SK-N-SH (cell line): ENCODE measurements around the gene LONRF3. TPM values are rescaled to one million over a fixed set of nuclear protein-coding genes. Genes with fewer than 3 reads are reported as not detected.

ENCODE experiments used
- CTCF ChIA-PET: fragments of 300-600, 350-600 bp; formaldehyde crosslinking; extraction: SDS; loops from one replicate; lab custom pipeline; 2021; lab: Yijun Ruan, JAX
- POLR2A ChIA-PET: fragments of 350-600 bp; sonication (Branson Sonifier 250); formaldehyde crosslinking; extraction: SDS; loops from one replicate; lab custom pipeline; 2020; ENCODE audit warnings: antibody characterized with exemption, inconsistent platforms; lab: Yijun Ruan, JAX
- DNase-seq: peaks from one replicate; pipeline ENCODE4 v3.0.0; 2012
- H2AFZ ChIP-seq: fragments of 200-600 bp; sonication (generic); 2 replicates; pipeline ENCODE4 v1.8.1; 2016; ENCODE audit warnings: antibody characterized with exemption, mild to moderate bottlenecking, low read depth
- H3F3A ChIP-seq: fragments of 200-600 bp; sonication (generic); replicated peaks from 2 replicates; pipeline ENCODE3; 2016; ENCODE audit warnings: antibody characterized with exemption, mild to moderate bottlenecking; ENCODE audit not compliant: insufficient read depth
- H3K27ac ChIP-seq, 2 experiments: fragments of 200-500 bp in 1 of 2; fragments of 200-600 bp in 1 of 2; sonication (Bioruptor generic) in 1 of 2; sonication (generic), shearing (Covaris generic) in 1 of 2; 2 replicates each; pipeline versions ENCODE4 v1.5.1 to v1.6.1; 2014 to 2016; ENCODE audit warnings: low read depth in 2 of 2, inconsistent platforms in 1 of 2, low read length in 1 of 2, mild to moderate bottlenecking in 1 of 2, mixed read lengths in 1 of 2
- H3K27me3 ChIP-seq: fragments of 200-600 bp; sonication (generic), shearing (Covaris generic); 2 replicates; pipeline ENCODE4 v1.6.1; 2016; ENCODE audit warnings: mixed run types; ENCODE audit not compliant: insufficient read depth
- H3K36me3 ChIP-seq, 2 experiments: fragments of 200-500 bp in 1 of 2; fragments of 200-600 bp in 1 of 2; sonication (Bioruptor generic) in 1 of 2; sonication (generic) in 1 of 2; replicated peaks in 1 of 2; 2 replicates each; pipeline versions ENCODE3 to v1.5.1; 2014 to 2016; ENCODE audit warnings: low read length in 1 of 2, mild to moderate bottlenecking in 1 of 2; ENCODE audit not compliant: insufficient read depth in 2 of 2, control insufficient read depth in 1 of 2
- H3K4me1 ChIP-seq, 2 experiments: fragments of 200-500 bp in 1 of 2; fragments of 200-600 bp in 1 of 2; sonication (Bioruptor generic) in 1 of 2; sonication (generic), shearing (Covaris generic) in 1 of 2; 2 replicates each; pipeline versions ENCODE4 v1.5.1 to v1.6.1; 2014 to 2016; ENCODE audit warnings: low read depth in 1 of 2, low read length in 1 of 2, mixed run types in 1 of 2; ENCODE audit not compliant: insufficient read depth in 2 of 2, control insufficient read depth in 1 of 2
- H3K4me2 ChIP-seq: fragments of 200-600 bp; sonication (generic), shearing (Covaris generic); 2 replicates; pipeline ENCODE4 v1.6.1; 2017; ENCODE audit warnings: mixed run types
- H3K4me3 ChIP-seq, 2 experiments: fragments of 200-500 bp in 1 of 2; fragments of 200-600 bp in 1 of 2; sonication (Bioruptor generic) in 1 of 2; sonication (generic), shearing (Covaris generic) in 1 of 2; 2 replicates each; pipeline versions ENCODE4 v1.5.1 to v1.8.1; 2014 to 2016; ENCODE audit warnings: low read depth in 2 of 2, inconsistent platforms in 1 of 2, low read length in 1 of 2, mild to moderate bottlenecking in 1 of 2, mixed read lengths in 1 of 2, moderate library complexity in 1 of 2
- H3K79me2 ChIP-seq: fragments of 200-600 bp; sonication (generic); 2 replicates; pipeline ENCODE4 v1.8.1; 2017; ENCODE audit warnings: mild to moderate bottlenecking; ENCODE audit not compliant: insufficient read depth
- H3K9ac ChIP-seq: fragments of 200-600 bp; sonication (generic); 2 replicates; pipeline ENCODE4 v1.6.1; 2017; ENCODE audit warnings: mixed run types
- H3K9me2 ChIP-seq: fragments of 200-600 bp; sonication (generic); 2 replicates; pipeline ENCODE4 v1.6.1; 2017; ENCODE audit warnings: mixed run types
- H3K9me3 ChIP-seq: fragments of 200-600 bp; sonication (generic); 2 replicates; pipeline ENCODE4 v1.6.1; 2017; ENCODE audit warnings: mixed run types, mild to moderate bottlenecking, moderate library complexity
- H4K20me1 ChIP-seq: fragments of 200-600 bp; sonication (generic); 2 replicates; pipeline ENCODE4 v1.6.1; 2017; ENCODE audit warnings: mild to moderate bottlenecking, mixed run types; ENCODE audit not compliant: insufficient read depth
- CTCF ChIP-seq: fragments of 200-600 bp; sonication (generic); IDR thresholded peaks from 2 replicates; pipeline ENCODE4 v1.6.1; 2017; ENCODE audit warnings: antibody characterized with exemption, mild to moderate bottlenecking, moderate library complexity
- EP300 ChIP-seq, 2 experiments: IDR thresholded peaks; 2 replicates each; pipeline versions ENCODE4 v1.4.0 to v1.6.1; 2012; ENCODE audit warnings: borderline replicate concordance in 1 of 2, low read depth in 1 of 2, low read length in 1 of 2
- GATA2 ChIP-seq: sonication (generic); formaldehyde crosslinking; IDR thresholded peaks from 2 replicates; pipeline ENCODE4 v1.5.0; 2020; ENCODE audit warnings: mild to moderate bottlenecking, missing genetic modification reagents
- IRF3 ChIP-seq: fragments of 150-350 bp; IDR thresholded peaks from 2 replicates; pipeline ENCODE4 v1.6.1; 2016; ENCODE audit warnings: mild to moderate bottlenecking, low read depth, low read length
- JUND ChIP-seq: IDR thresholded peaks from 2 replicates; pipeline ENCODE4 v1.4.0; 2012
- MAX ChIP-seq: IDR thresholded peaks from 2 replicates; pipeline ENCODE4 v1.4.0; 2012; ENCODE audit warnings: low read depth
- MEF2A ChIP-seq: IDR thresholded peaks from 2 replicates; pipeline ENCODE4 v1.4.0; 2012; ENCODE audit warnings: low read depth, borderline replicate concordance
- MXI1 ChIP-seq: IDR thresholded peaks from 2 replicates; pipeline ENCODE4 v1.6.1; 2012; ENCODE audit warnings: mild to moderate bottlenecking, low read depth, low read length, improper control_type of control experiment
- NFIC ChIP-seq: IDR thresholded peaks from 2 replicates; pipeline ENCODE4 v1.4.0; 2012; ENCODE audit warnings: borderline replicate concordance
- POLR2AphosphoS5 ChIP-seq: IDR thresholded peaks from 2 replicates; pipeline ENCODE4 v1.6.1; 2012; ENCODE audit warnings: low read depth, low read length
- SIN3A ChIP-seq: IDR thresholded peaks from 2 replicates; pipeline ENCODE4 v1.6.1; 2012; ENCODE audit warnings: low read depth, mild to moderate bottlenecking, low read length, moderate library complexity, borderline replicate concordance
- TAF1 ChIP-seq: IDR thresholded peaks from 2 replicates; pipeline ENCODE4 v1.6.1; 2012; ENCODE audit warnings: low read depth, mild to moderate bottlenecking, low read length, moderate library complexity, borderline replicate concordance
- TCF12 ChIP-seq: IDR thresholded peaks from 2 replicates; pipeline ENCODE4 v1.4.0; 2012
- TEAD4 ChIP-seq: IDR thresholded peaks from 2 replicates; pipeline ENCODE4 v1.4.0; 2012; ENCODE audit warnings: mild to moderate bottlenecking, borderline replicate concordance; ENCODE audit not compliant: insufficient read depth
- WGBS: methylation state at CpG from one replicate; pipeline ENCODE4 v1.1.6; 2017; ENCODE audit warnings: low lambda C conversion rate; 5-methylcytosine and 5-hydroxymethylcytosine counted together
- polyA plus RNA-seq, 3 experiments: library from polyadenylated mRNA; depleted of rRNA; stranded (reverse); fragments of >200 nt; gene quantifications; 2 replicates each; pipeline ENCODE4 v1.2.3, GENCODE V29; 2012

LONRF3 gene
- polyA plus RNA-seq, 1 of the 3 experiments (the other 2 are of a cell fraction) = 0.07 TPM

- no peak for DNase-seq
- Histone ChIP-seq H3K4me1 (no peaks in the 10 kb centered on the region), H3K4me3 (no peak overlapping the region), H3K27me3 (peaks cover 52% of the 10 kb centered on the region; the same call in 1 of the 2 replicates), H3K36me3 (no peaks in the 10 kb centered on the region), H3K79me2 (no peaks in the 10 kb centered on the region), H3F3A (no peaks in the 10 kb centered on the region), H3K27ac (no peak overlapping the region)
- no peak for TF ChIP-seq CTCF
- no peak for TF ChIP-seq NFIC
- no peak for TF ChIP-seq IRF3
- TF ChIP-seq TCF12 = no peak
- TF ChIP-seq JUND = no peak
- TF ChIP-seq SIN3A = no peak
- TF ChIP-seq MAX = no peak
- TF ChIP-seq GATA2 (CRISPR knock-in tag) = no peak
- no peak for TF ChIP-seq TEAD4
- TF ChIP-seq MXI1 = no peak
- TF ChIP-seq MEF2A = no peak
- no peak for TF ChIP-seq POLR2AphosphoS5
- TF ChIP-seq, all 33 proteins: peak for 0
- H4K20me1 ChIP-seq = no peaks in the 10 kb centered on the region
- no peak overlapping the region for H2AFZ ChIP-seq
- CTCF ChIA-PET = no interaction called here
- no peak overlapping the region for H3K4me2 ChIP-seq
- no peak overlapping the region for H3K9ac ChIP-seq
- no peaks in the 10 kb centered on the region for H3K9me2 ChIP-seq
- H3K9me3 ChIP-seq = no peaks in the 10 kb centered on the region
- POLR2A ChIA-PET = no interaction called here
- 5% methylated on average over 6 of the region's 6 CpGs for WGBS
Observed at GRCh38 chrX:118983513-118983912, 9.1 kb downstream of the LONRF3 start.

GRCh38 chrX:118988911-118989310 is 14.5 kb downstream of the LONRF3 start:
- Histone ChIP-seq H3K9me2 (no peaks in the 10 kb centered on the region), H4K20me1 (no peaks in the 10 kb centered on the region), H3K4me3 (no peak overlapping the region), H3F3A (no peaks in the 10 kb centered on the region), H3K79me2 (no peaks in the 10 kb centered on the region), H3K27me3 (peaks cover 48% of the 10 kb centered on the region; the same call in 1 of the 2 replicates), H3K27ac (no peak overlapping the region), H3K4me2 (no peak overlapping the region), H3K9ac (no peak overlapping the region), H2AFZ (no peak overlapping the region), H3K9me3 (no peaks in the 10 kb centered on the region), H3K36me3 (no peaks in the 10 kb centered on the region), H3K4me1 (no peaks in the 10 kb centered on the region)
- no peak for DNase-seq
- CTCF ChIA-PET = no interaction called here
- TF ChIP-seq TAF1 = no peak
- no peak for TF ChIP-seq EP300 (IDR thresholded peaks at IDR 0.05; ENCODE audit: borderline replicate concordance in 1 of 2, low read depth in 1 of 2, low read length in 1 of 2)
- 0% methylated on average over 7 of the region's 7 CpGs for WGBS
- POLR2A ChIA-PET = no interaction called here
